ENCODE results near the gene AURKB.
"Not testable (repeated sequence)": the region's sequence is repeated elsewhere in the genome, so short reads cannot be mapped to it uniquely, and the experiment has no call there.

The AURKB gene

GRCh38 chr17:8214000-8214399 is 3.6 kb upstream of the AURKB start:
- not testable (repeated sequence) for H3K4me3 ChIP-seq (ENCODE audit: low read depth in 1 of 5, low read length in 5 of 5); H3K27me3 ChIP-seq (ENCODE audit: control insufficient read depth in 5 of 5, insufficient read depth in 4 of 5, low read length in 5 of 5); H3K9ac ChIP-seq (ENCODE audit: low read length in 5 of 5); H3K36me3 ChIP-seq (ENCODE audit: control insufficient read depth in 5 of 5, insufficient read depth in 5 of 5, low read length in 5 of 5); H3K9me3 ChIP-seq (ENCODE audit: control insufficient read depth in 5 of 5, low read length in 5 of 5); H3K27ac ChIP-seq (ENCODE audit: low read depth, low read length)
- peaks cover 6 to 16% (median 14%) of the 10 kb centered on the region in 5 donors for H3K4me1 ChIP-seq (ENCODE audit: control insufficient read depth in 5 of 5, insufficient read depth in 5 of 5, low read length in 5 of 5)

GRCh38 chr17:8212312-8213180 is 2.2 kb upstream of the AURKB start:
- Histone ChIP-seq H3K4me3 (ENCODE audit: low read depth in 1 of 5, low read length in 5 of 5) (no peak overlapping the region), H3K27ac (ENCODE audit: low read depth, low read length) (no peak overlapping the region), H3K9ac (ENCODE audit: low read length in 5 of 5) (no peak overlapping the region), H3K9me3 (ENCODE audit: control insufficient read depth in 5 of 5, low read length in 5 of 5) (peaks cover 0 to 2% (median 0%) of the 10 kb centered on the region in 5 donors), H3K36me3 (ENCODE audit: control insufficient read depth in 5 of 5, insufficient read depth in 5 of 5, low read length in 5 of 5) (no peaks in the 10 kb centered on the region), H3K4me1 (ENCODE audit: control insufficient read depth in 5 of 5, insufficient read depth in 5 of 5, low read length in 5 of 5) (peaks cover 6 to 16% (median 14%) of the 10 kb centered on the region in 5 donors), H3K27me3 (ENCODE audit: control insufficient read depth in 5 of 5, insufficient read depth in 4 of 5, low read length in 5 of 5) (peaks cover 0 to 3% (median 0%) of the 10 kb centered on the region in 5 donors)

DNA sequence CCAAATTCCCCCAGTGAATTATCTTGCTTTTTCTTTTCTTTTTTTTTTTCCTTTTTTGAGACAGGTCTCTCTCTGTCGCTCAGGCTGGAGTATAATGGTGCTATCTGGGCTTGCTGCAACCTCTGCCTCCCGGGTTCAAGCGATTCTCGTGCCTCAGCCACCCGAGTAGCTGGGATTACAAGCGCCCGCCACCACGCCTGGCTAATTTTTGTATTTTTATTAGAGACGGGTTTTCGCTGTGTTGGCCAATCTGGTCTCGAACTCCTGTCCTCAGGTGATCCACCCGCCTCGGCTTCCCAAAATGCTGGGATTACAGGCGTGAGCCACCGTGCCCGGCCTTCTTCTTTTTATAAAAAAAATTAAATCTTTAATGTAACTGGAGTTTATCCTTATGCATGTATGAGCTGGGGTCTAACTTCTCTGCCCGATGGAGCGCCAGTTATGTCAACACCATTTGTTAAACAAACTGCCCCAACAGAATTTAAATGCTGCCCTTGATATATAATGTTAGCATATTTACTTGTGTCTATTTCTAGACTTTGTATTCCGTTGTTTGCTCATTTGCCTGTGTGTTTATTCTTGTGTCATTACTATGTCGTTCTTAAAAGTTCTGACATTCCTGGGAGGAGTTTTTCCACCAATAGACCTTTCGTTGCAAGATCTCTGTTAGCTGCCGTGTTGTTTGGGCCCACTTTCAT is 535 bp upstream of the AURKB start:
- Histone ChIP-seq H3K27ac (ENCODE audit: low read depth, low read length) (peak overlapping the region; percentile 78), H3K9ac (ENCODE audit: low read length in 5 of 5) (peak overlapping the region in 4 of 5 donors; percentile 64 to 95 (median 74)), H3K27me3 (ENCODE audit: control insufficient read depth in 5 of 5, insufficient read depth in 4 of 5, low read length in 5 of 5) (peaks cover 0 to 3% (median 0%) of the 10 kb centered on the region in 5 donors), H3K9me3 (ENCODE audit: control insufficient read depth in 5 of 5, low read length in 5 of 5) (peaks cover 0 to 2% (median 0%) of the 10 kb centered on the region in 5 donors), H3K36me3 (ENCODE audit: control insufficient read depth in 5 of 5, insufficient read depth in 5 of 5, low read length in 5 of 5) (no peaks in the 10 kb centered on the region), H3K4me1 (ENCODE audit: control insufficient read depth in 5 of 5, insufficient read depth in 5 of 5, low read length in 5 of 5) (peaks cover 6 to 16% (median 14%) of the 10 kb centered on the region in 5 donors), H3K4me3 (ENCODE audit: low read depth in 1 of 5, low read length in 5 of 5) (peak overlapping the region; percentile 62 to 76 (median 72))

- Histone ChIP-seq H3K4me3 (ENCODE audit: low read depth in 1 of 5, low read length in 5 of 5) (no peak overlapping the region), H3K9ac (ENCODE audit: low read length in 5 of 5) (no peak overlapping the region), H3K27me3 (ENCODE audit: control insufficient read depth in 5 of 5, insufficient read depth in 4 of 5, low read length in 5 of 5) (peaks cover 0 to 3% (median 0%) of the 10 kb centered on the region in 5 donors), H3K36me3 (ENCODE audit: control insufficient read depth in 5 of 5, insufficient read depth in 5 of 5, low read length in 5 of 5) (no peaks in the 10 kb centered on the region), H3K27ac (ENCODE audit: low read depth, low read length) (no peak overlapping the region), H3K4me1 (ENCODE audit: control insufficient read depth in 5 of 5, insufficient read depth in 5 of 5, low read length in 5 of 5) (peaks cover 6 to 16% (median 14%) of the 10 kb centered on the region in 5 donors), H3K9me3 (ENCODE audit: control insufficient read depth in 5 of 5, low read length in 5 of 5) (peaks cover 0 to 2% (median 0%) of the 10 kb centered on the region in 5 donors)
Observed at GRCh38 chr17:8206536-8206935, 3.8 kb downstream of the AURKB start.

DNA sequence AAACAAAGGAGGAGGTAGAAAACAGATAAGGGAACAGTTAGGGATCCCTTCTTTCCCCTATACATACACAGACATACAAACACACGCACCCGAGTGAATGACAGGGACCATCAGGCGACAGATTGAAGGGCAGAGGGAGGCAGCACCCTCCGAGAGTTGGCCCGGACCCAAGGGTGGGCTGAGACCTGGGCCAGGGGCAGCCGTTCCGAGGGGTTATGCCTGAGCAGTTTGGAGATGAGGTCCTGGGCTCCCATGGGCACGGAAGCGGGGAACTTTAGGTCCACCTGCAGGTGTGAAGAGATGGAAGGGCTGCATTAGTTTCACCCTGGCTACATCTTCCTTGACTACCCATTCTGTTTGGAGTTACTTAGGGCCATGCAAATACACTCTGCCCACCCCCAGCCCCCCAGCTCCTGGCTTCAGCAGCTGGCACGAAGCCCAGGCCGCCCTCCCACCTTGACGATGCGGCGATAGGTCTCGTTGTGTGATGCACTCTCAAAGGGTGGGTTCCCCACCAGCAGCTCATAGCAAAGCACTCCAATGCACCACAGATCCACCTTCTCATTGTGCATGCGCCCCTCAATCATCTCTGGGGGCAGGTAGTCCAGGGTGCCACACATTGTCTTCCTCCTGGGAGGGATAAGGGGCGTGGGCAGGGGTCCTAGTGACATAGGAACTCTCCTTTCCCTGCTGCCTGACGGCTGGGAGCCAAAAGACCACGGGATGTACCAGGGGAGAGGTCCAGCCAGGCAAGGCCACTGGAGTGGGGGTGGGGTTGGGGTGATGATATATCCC is 5.4 kb downstream of the AURKB start:
- H3K27ac ChIP-seq (ENCODE audit: low read depth, low read length): no peak overlapping the region
- no peak overlapping the region for H3K4me3 ChIP-seq (ENCODE audit: low read depth in 1 of 5, low read length in 5 of 5)
- H3K27me3 ChIP-seq (ENCODE audit: control insufficient read depth in 5 of 5, insufficient read depth in 4 of 5, low read length in 5 of 5): peaks cover 0 to 3% (median 0%) of the 10 kb centered on the region in 5 donors
- no peaks in the 10 kb centered on the region for H3K36me3 ChIP-seq (ENCODE audit: control insufficient read depth in 5 of 5, insufficient read depth in 5 of 5, low read length in 5 of 5)
- H3K4me1 ChIP-seq (ENCODE audit: control insufficient read depth in 5 of 5, insufficient read depth in 5 of 5, low read length in 5 of 5): peaks cover 2 to 4% (median 3%) of the 10 kb centered on the region in 5 donors
- no peak overlapping the region for H3K9ac ChIP-seq (ENCODE audit: low read length in 5 of 5)
- peaks cover 0 to 3% (median 0%) of the 10 kb centered on the region in 5 donors for H3K9me3 ChIP-seq (ENCODE audit: control insufficient read depth in 5 of 5, low read length in 5 of 5)

- Histone ChIP-seq H3K9ac (ENCODE audit: low read length in 5 of 5) (peak overlapping the region in 2 of 5 donors; percentile 30 to 31), H3K4me1 (ENCODE audit: control insufficient read depth in 5 of 5, insufficient read depth in 5 of 5, low read length in 5 of 5) (peaks cover 31 to 44% (median 44%) of the 10 kb centered on the region in 5 donors), H3K27me3 (ENCODE audit: control insufficient read depth in 5 of 5, insufficient read depth in 4 of 5, low read length in 5 of 5) (peaks cover 0 to 2% (median 0%) of the 10 kb centered on the region in 5 donors), H3K36me3 (ENCODE audit: control insufficient read depth in 5 of 5, insufficient read depth in 5 of 5, low read length in 5 of 5) (no peaks in the 10 kb centered on the region), H3K9me3 (ENCODE audit: control insufficient read depth in 5 of 5, low read length in 5 of 5) (peaks cover 0 to 2% (median 0%) of the 10 kb centered on the region in 5 donors), H3K27ac (ENCODE audit: low read depth, low read length) (peak overlapping the region; percentile 55), H3K4me3 (ENCODE audit: low read depth in 1 of 5, low read length in 5 of 5) (peak overlapping the region; percentile 38 to 69 (median 60))
Observed at GRCh38 chr17:8192070-8192815, 18.1 kb downstream of the AURKB start.

DNA sequence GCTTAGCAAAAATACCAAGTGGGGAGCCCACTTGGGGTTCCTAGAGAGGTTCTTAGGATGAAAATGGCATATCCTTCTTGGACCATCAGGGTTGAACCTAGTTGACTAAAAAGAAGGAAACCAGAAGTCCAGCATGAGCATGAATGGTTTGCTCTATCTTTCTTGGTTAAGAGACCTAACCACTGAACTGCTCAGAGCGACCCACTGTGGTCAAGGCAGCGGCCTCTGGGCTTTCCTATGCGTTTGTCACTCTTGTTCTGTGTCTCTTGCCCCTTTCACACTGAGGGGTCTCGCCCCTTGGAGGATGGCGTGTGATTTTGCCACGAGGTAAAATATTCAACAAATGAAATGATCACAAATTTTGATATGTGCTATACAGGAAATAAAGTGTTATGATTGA is 19.9 kb downstream of the AURKB start:
- no peaks in the 10 kb centered on the region for H3K36me3 ChIP-seq (ENCODE audit: control insufficient read depth in 5 of 5, insufficient read depth in 5 of 5, low read length in 5 of 5)
- H3K4me3 ChIP-seq (ENCODE audit: low read depth in 1 of 5, low read length in 5 of 5): peak overlapping the region; percentile 31 to 81 (median 72)
- peaks cover 0 to 2% (median 0%) of the 10 kb centered on the region in 5 donors for H3K9me3 ChIP-seq (ENCODE audit: control insufficient read depth in 5 of 5, low read length in 5 of 5)
- peak overlapping the region; percentile 55 for H3K27ac ChIP-seq (ENCODE audit: low read depth, low read length)
- H3K27me3 ChIP-seq (ENCODE audit: control insufficient read depth in 5 of 5, insufficient read depth in 4 of 5, low read length in 5 of 5): peaks cover 0 to 2% (median 0%) of the 10 kb centered on the region in 5 donors
- peaks cover 35 to 60% (median 57%) of the 10 kb centered on the region in 5 donors for H3K4me1 ChIP-seq (ENCODE audit: control insufficient read depth in 5 of 5, insufficient read depth in 5 of 5, low read length in 5 of 5)
- no peak overlapping the region for H3K9ac ChIP-seq (ENCODE audit: low read length in 5 of 5)

- H3K9me3 ChIP-seq (ENCODE audit: control insufficient read depth in 5 of 5, low read length in 5 of 5): peaks cover 0 to 2% (median 0%) of the 10 kb centered on the region in 5 donors
- H3K4me1 ChIP-seq (ENCODE audit: control insufficient read depth in 5 of 5, insufficient read depth in 5 of 5, low read length in 5 of 5): peaks cover 35 to 61% (median 58%) of the 10 kb centered on the region in 5 donors
- peak within 1 kb of the TSS; percentile 80 for H3K27ac ChIP-seq (ENCODE audit: low read depth, low read length)
- H3K9ac ChIP-seq (ENCODE audit: low read length in 5 of 5): peak within 1 kb of the TSS in 4 of 5 donors; percentile 55 to 82 (median 74)
- H3K36me3 ChIP-seq (ENCODE audit: control insufficient read depth in 5 of 5, insufficient read depth in 5 of 5, low read length in 5 of 5): no peaks in the 10 kb centered on the region
- peaks cover 0 to 2% (median 0%) of the 10 kb centered on the region in 5 donors for H3K27me3 ChIP-seq (ENCODE audit: control insufficient read depth in 5 of 5, insufficient read depth in 4 of 5, low read length in 5 of 5)
- peak within 1 kb of the TSS; percentile 72 to 83 (median 76) for H3K4me3 ChIP-seq (ENCODE audit: low read depth in 1 of 5, low read length in 5 of 5)
Observed at GRCh38 chr17:8189711-8190477, 20.5 kb downstream of the AURKB start, which contains the start of gene BORCS6. TSS of gene BORCS6 (minus strand) at chr17:8190180. CDS start at chr17:8190140, 40 bp downstream.

Measured in subcutaneous abdominal adipose tissue (tissue), 5 donors.